GM19239 (cell line): ENCODE data around the gene S100A6.
"Not testable (repeated sequence)": the region's sequence is repeated elsewhere in the genome, so short reads cannot be mapped to it uniquely, and the experiment has no call there.

Source experiments
- DNase-seq: peaks from one replicate; pipeline ENCODE4 v3.0.0; 2011; ENCODE audit warnings: low spot score; ENCODE audit not compliant: insufficient read length
- FAIRE-seq: peaks from 2 replicates; lab custom pipeline; 2011; peaks lifted over from hg19 to GRCh38; lab: Jason Lieb, UNC

S100A6 gene

GRCh38 chr1:153565529-153566374 lies 30.0 kb upstream of the S100A6 start, which contains the start of gene S100A2:
S100A2 (minus strand) TSS chr1:153565844; CDS start chr1:153563877, 1,967 bp downstream.
- FAIRE-seq: no peak
- no peak for DNase-seq

DNA sequence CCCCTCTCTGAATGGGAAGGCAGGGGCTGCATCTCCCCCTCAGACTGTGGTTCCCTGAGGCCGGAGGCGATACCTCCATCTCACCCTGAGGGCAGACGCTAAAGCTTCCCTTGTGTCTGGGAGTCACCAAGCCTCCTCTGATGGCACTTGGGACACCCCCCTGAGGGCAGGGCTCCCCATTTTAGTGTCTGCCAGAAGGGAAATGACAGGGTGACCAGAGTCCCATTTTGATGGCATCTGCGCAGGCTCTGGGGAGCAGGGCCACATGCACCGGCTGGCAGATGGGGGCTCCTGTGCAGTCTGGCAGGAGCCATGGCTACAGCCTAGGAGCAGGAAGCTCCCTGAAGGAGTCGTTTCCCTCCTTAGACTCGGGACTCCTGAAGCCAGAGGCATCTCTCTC lies 28.2 kb upstream of the S100A6 start:
- DNase-seq: no peak
- no peak for FAIRE-seq

DNA sequence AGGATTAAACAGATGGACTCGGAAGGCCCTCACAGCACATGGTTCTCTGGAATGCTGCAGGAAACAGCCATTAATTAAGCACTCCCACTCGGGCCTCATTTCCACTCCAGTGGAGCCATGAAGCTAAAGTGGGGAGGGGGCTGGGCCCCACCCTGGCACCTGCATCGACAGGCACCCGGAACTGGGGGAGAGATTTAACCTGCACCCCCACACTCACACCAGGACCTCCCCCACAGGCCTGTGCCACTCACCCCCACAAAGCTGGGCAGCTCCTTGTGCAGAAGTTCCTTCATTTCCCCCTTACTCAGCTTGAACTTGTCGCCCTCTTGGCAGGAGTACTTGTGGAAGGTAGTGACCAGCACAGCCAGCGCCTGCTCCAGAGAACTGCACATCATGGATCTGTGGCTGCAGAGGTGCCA lies 27.7 kb upstream of the S100A6 start:
- no peak for DNase-seq
- no peak for FAIRE-seq

GRCh38 chr1:153562021-153562420 lies 26.2 kb upstream of the S100A6 start:
- not testable (repeated sequence) for FAIRE-seq

DNA sequence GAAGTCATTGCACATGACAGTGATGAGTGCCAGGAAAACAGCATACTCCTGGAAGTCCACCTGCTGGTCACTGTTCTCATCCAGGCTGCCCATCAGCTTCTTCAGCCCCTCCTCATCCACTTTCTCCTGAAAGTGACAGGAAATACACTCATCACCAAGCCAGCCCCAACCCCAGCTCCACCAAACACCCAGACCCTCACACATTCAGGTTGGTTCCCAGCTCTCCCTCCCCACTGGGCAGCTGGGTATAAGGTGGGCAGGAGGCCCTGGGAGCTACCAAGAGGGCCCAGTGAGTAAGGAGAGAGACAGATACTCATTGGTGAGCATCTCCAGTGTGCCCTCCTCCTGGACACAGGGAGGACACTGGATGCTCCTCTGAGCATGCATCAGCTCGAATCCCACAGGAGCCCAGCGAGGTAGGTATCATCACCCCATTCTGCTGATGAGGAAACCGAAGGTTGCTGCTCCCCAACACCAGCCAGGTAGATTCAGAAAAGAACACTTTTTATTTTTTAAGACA lies 25.7 kb upstream of the S100A6 start:
- DNase-seq (no peak), FAIRE-seq (no peak)

More at GRCh38 chr1:153562021-153562420, 26.2 kb upstream of the S100A6 start:
- not testable (repeated sequence) for DNase-seq

DNA sequence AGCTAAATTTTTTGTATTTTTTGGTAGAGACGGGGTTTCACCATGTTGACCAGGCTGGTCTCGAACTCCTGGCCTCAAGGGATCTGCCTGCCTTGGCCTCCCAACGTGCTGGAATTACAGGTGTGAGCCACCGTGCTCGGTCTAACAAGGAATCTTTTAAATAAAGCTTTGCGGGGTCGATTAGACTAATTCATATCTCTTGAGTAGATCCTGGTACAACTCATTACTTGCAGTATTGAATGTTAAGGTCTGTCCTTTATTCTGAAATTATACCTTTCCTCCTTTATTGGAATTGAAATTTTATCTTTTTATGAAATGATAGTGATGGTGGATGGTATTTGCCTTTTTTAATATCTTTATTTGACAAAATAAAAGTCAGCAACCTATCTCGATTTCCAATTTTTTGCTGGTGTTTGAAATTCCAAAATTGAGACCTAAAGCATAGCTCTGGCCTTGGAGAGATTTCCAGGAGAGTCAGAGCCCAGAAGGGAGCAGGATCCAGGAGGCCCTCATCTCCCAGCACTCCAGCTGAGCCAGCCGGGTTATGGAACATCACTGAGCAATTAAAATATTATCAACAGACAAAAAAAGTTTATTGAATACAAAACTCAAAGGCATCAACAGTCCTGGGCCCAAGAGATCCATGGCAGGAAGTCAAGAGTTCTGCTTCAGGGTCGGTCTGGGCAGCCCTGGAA lies 25.1 kb upstream of the S100A6 start:
- DNase-seq (no peak), FAIRE-seq (no peak)

DNA sequence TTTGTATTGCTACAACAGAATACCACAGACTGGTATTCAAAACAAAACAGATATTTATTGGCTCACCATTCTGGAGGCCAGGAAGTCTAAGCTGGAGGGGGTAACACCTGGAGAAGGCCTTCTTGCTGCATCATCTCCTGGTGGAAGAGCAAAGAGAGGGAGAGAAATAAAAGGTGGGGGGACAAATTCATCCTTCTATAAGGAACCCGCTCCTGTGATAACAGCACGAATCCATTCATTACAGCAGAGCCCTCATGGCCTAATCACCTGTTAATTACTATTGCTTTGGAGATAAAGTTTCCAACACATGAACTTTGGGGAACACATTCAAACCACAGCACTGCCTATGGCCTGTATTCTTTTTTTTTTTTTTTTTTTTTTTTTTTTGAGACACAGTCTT lies 24.4 kb upstream of the S100A6 start:
- FAIRE-seq (no peak), DNase-seq (no peak)

GRCh38 chr1:153557877-153558276 lies 22.1 kb upstream of the S100A6 start:
- no peak for FAIRE-seq

DNA sequence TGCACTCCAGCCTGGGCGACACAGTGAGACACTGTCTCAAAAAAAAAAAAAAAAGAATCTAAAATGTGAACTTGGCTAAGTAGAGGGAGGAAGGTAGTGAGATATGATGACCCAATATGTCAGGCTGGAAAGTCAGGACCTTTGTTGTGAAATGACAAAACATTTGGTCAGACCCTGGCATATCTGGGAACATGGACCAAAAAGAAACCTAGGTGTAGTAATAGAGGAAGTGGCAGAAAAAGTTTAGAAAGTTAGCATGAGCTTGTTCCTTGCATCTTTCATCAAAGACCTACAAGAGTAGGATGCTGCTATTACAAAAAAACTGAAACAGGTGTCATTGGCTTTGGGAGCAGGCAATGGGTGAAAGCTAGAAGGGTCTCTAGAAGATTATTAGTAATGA lies 20.6 kb upstream of the S100A6 start:
- no peak for FAIRE-seq
- DNase-seq: no peak

More at GRCh38 chr1:153557877-153558276, 22.1 kb upstream of the S100A6 start:
- DNase-seq: no peak

DNA sequence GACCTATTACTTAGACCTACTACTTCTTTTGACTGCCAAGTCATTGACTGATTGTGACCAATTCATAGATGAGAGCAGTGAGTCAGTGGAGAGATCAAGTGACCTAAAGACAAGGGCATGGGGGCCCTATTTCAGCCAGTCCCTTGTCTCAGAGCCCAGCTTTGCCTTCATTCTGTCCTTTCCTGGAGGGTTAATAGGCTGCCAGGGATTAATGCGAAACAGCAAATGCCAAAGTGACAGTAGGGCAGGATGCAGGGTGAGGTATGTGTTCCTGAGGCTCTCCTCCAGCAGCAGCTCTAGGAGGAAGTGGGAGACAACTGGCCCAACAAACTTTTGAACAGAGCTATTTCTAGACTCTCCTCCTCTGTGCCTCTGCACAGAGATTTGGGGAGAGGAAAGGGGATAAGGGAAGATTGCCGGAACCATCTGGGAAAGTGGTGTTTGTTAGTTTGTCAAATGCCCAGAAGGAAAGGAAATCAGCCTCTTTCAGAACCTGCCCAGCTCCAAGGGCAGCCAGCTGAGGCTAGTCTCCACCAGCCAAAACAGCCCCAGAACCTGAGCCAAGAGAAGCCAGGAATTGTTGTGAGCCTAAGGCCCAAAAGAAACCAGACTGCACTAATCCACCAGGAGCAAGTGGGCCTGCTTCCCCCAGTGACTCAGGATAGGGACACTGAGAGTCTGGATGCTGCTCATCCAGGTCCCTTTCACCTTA lies 18.2 kb upstream of the S100A6 start:
- DNase-seq (no peak), FAIRE-seq (no peak)

DNA sequence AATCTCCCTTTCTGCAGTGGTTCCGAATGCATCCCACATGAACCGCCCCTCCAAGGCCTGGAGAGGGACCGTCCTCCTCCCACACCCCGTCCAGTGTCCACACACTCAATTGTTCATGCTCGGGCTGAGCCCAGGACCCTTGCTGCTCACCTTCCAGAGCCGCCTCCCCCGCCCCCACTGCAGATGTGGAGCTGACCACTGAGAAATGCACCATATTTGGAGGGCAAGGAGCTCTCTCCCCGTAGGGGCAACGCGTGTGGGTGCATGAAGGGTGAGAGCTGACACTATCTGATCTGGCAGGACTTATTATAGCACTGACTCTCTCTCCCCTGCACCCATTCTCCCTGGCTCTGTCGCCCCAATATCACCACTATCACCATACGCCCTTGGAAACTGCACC lies 17.3 kb upstream of the S100A6 start:
- DNase-seq (no peak), FAIRE-seq (no peak)

- FAIRE-seq: no peak
- DNase-seq: no peak
Observed at GRCh38 chr1:153552335-153552734, 16.5 kb upstream of the S100A6 start.

- DNase-seq: no peak
- FAIRE-seq: no peak
Observed at GRCh38 chr1:153550827-153551500, 15.2 kb upstream of the S100A6 start.

GRCh38 chr1:153550398-153550758 lies 14.6 kb upstream of the S100A6 start:
- FAIRE-seq (no peak), DNase-seq (no peak)

GRCh38 chr1:153549741-153550397 lies 14.1 kb upstream of the S100A6 start:
- DNase-seq (no peak), FAIRE-seq (no peak)

- no peak for DNase-seq
- no peak for FAIRE-seq
Observed at GRCh38 chr1:153548722-153549688, 13.2 kb upstream of the S100A6 start, which contains the start of gene S100A3. S100A3 (minus strand) TSS chr1:153549258; CDS start chr1:153548485, 773 bp downstream.

- FAIRE-seq: no peak
- DNase-seq: no peak
Observed at GRCh38 chr1:153547560-153548551, 12.1 kb upstream of the S100A6 start.
